Stimulated activated CD8-positive, alpha-beta memory T cell treated with anti-CD3 and anti-CD28 coated beads, Interleukin-15, amount 100 ng/mL, for 1 hour (primary cell): ENCODE measurements around the gene MBD5.
A peak's percentile ranks its signal among the peaks of the same experiment; 100 is the strongest.

Experiments
- DNase-seq: peaks from one replicate; pipeline ENCODE4 v3.0.0-alpha.2; 2020; ENCODE audit warnings: low read depth

The MBD5 gene

GRCh38 chr2:148479398-148479797, 458.5 kb downstream of the MBD5 start:
- DNase-seq: no peak

DNA sequence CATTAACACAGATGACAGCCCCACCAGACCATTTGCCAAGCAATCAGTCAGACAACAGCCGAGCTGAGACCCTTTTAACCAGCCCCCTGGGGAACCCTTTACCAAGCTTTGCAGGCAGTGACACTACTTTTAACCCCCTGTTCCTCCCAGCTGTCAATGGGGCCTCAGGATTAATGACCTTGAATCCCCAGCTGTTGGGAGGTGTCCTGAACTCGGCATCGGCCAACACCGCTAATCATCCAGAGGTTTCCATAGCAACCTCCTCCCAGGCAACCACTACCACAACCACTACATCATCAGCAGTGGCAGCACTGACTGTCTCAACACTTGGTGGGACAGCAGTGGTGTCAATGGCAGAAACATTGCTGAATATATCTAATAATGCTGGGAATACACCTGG, 462.8 kb downstream of the MBD5 start:
- no peak for DNase-seq

DNA sequence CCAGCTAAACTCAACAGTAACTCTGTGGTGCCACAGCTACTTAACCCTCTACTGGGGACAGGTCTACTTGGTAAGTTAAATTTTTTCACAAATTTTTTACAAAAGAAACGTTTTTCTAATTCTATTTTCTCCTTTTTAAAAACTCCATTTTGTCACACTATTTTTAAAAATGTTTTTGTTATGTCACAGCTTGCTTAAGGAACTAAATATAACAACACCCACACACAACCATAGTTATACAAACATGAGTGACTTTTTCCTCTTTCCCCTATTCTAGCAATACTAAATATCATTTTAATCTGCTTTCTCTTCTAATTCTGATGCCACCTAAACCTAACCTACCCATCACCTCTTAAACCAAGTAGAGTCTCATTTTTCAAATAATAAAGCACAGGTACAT, 463.2 kb downstream of the MBD5 start:
- DNase-seq: no peak

DNA sequence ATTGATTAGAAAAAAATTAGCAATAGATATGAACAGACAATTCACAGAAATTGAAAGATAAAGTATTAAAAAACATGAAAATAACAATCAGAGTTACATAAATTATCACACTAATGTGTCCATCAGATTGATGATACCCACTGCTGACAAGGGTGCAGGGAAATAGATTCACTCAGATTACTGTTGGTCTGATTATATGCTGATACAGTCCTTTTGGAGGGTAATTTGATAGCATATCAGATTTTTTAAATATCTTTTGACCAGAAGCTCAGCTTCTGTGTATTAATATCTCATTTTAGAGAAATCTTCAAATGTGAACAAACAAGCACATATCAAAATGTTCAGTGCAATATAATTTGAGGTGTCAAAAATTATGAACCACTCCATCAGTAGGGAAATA, 465.8 kb downstream of the MBD5 start:
- DNase-seq: no peak

DNA sequence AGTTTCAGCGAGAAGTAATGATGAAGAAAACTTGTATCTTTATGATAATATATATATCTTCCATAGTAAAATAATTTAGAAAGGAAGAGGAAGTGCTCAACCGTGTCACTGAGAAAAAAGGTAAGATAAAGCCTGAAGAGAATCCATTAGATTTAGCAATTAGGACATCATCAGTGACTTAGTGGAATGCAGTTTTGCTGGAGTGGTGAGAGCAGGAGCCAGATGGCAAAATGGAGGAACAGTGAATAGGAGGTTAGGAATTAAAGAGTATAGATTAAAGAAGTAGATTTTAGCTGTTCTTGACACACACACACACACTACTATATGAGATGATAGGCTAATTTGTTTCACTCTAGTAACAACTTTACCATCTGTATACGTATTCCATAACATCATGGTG, 466.5 kb downstream of the MBD5 start:
- no peak for DNase-seq

- DNase-seq: no peak
These were observed 470.0 kb downstream of the MBD5 start for GRCh38 chr2:148490840-148491439.

DNA sequence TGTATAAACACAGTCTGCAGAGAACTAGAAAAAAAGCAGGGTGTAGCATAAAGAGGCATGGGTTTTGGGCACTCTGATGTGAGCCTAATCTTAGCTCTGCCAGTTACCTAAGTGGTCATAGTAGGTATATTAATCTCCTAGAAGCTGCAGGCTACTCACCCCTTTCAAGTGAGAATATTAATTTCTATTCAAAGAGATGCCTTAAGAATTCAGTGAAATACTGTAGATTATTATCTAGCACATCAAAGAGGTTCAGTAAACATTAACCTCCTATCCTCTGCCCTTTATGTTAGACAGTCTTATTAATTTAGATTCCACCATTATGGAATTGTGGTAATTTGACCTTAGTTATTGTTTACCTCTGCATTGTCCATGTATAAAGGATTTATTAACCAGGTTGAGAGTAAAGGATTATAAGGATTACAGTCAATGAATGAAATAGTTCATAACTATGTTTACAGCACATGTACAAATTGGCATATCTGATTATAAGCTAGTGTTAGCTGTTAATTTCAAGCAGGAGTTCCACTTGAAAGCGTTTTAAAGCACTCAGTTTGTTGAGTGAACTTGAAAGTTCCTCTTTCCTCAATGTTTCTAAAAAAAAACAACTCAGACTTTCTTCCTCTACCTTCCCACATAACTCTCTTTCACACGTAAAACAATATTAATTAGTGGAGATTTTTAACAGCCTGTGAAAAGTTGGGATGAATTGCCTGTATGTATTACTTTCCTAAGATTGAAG, 473.1 kb downstream of the MBD5 start:
- DNase-seq: no peak

DNA sequence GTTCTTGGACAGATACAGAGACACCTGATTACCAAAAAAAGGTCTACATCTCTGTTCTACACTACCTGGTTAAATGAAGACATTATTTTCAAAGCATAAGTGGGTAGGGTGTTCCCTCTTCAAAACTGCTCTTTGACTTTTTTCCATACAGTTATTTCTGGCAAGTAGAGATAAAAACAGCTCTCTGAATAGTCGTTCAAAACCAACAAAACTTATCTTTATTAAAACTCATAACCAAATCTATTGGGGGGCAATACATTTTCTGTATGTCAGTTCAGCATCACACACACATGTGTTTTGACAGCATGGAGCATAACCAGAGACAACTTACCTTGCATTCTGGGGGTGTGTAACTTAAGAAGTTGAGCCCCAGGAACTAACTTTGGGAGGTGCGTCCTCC, 474.7 kb downstream of the MBD5 start:
- no peak for DNase-seq

- no peak for DNase-seq
These were observed 480.7 kb downstream of the MBD5 start for GRCh38 chr2:148501545-148501944.

GRCh38 chr2:148503516-148503915, 482.6 kb downstream of the MBD5 start:
- no peak for DNase-seq

- DNase-seq: no peak
These were observed 487.1 kb downstream of the MBD5 start for GRCh38 chr2:148507970-148508369.

DNA sequence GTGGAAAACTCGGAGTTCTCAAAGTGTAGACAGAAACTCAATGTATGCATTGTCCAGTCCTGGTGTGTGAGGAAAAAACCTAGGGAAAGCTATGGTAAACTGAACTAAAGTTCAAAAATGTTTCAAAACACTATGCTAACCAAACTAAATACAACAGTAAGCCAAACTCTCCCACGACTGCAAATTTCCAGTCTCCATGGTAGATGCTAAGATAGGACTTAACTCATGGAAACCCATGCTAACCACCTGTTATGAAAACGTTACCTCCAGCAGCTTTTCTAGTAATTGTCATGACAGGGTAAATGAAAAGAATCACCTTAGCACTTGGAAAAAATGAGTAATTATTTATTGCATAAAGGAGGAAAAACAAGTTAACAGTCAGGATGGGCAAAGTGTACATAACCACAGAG, 488.0 kb downstream of the MBD5 start:
- no peak for DNase-seq

- DNase-seq: peak; percentile 74
These were observed 488.5 kb downstream of the MBD5 start for GRCh38 chr2:148509288-148509902.

DNA sequence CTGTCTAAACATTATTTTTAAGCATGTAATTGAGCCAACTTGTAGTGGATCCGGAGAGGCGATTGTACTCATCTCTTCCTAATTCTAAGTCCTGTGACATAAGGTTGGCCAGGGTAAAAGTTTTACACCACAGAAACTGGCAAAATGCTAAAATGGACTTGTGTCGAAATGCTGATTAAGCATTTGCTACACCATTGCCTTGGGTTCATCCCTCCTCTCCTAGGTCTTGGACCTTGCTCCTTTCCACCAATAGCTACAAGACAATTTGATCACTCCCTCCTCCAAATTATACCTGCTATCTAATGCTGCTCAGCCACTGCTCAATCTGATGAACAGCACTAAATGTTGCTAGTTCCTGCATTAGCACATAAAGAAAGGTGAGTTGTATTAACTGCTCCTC, 491.0 kb downstream of the MBD5 start:
- DNase-seq: no peak

DNA sequence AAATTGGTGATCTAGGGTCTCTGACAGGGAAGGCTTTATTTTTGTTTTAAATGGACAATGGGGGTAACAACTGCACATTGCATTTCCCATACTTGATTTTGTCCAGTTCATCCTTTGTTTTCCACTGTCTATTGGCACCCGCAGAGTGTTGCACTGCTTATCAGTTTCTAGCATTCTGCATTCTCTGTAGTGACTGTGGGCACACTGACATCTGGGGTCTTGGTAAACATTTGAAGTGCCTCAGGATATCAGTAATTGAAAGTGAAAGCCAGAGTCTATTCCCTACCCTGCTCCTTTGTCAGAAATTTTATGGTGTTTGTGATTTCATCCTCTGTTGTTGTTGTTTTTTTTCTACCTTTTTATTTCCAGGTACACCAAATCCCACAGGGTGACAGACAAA, 491.6 kb downstream of the MBD5 start:
- no peak for DNase-seq

DNA sequence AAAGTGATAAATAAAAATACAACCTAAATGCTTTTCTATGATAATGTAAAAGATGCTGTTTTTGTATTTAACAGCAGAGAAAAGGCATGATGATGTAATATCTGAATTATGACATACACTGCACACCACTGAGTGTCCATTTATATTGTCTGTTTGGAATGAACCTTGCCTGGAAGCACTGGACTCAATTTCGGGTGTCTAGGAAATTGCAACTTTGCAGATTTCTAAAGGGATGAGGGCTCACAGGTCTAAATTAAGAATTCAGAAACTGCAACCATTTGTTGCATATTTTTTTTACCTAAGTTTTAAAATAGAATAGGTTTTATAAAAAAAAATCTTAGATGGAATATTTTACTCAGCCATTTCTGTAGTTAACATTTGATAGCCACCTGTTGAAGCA, 492.5 kb downstream of the MBD5 start:
- no peak for DNase-seq

- no peak for DNase-seq
These were observed 494.2 kb downstream of the MBD5 start for GRCh38 chr2:148515120-148515519.

DNA sequence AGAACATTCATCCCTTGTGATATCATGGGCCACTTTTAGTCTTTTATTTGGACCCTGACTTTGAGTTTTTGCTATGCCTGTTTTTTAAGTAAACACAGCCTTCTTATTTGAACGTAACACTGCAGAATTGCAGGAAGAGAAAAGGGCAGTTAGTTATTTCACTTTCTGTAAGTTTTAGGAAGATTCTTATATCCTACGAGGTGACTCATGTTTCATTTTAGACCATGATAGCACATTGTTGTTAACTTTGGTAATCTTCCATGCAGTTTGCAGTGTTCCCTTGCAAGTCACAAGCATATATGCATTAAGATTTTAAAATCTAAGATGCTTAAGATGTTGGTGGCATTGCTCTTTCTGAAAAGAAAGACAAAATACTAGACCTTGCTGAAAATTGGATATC, 495.1 kb downstream of the MBD5 start:
- DNase-seq: no peak

- no peak for DNase-seq
These were observed 496.4 kb downstream of the MBD5 start for GRCh38 chr2:148517296-148517695.

GRCh38 chr2:148517822-148518221, 496.9 kb downstream of the MBD5 start:
- no peak for DNase-seq

- DNase-seq: no peak
These were observed 498.1 kb downstream of the MBD5 start for GRCh38 chr2:148519013-148519412.

GRCh38 chr2:148521181-148521580, 500.3 kb downstream of the MBD5 start:
- no peak for DNase-seq

DNA sequence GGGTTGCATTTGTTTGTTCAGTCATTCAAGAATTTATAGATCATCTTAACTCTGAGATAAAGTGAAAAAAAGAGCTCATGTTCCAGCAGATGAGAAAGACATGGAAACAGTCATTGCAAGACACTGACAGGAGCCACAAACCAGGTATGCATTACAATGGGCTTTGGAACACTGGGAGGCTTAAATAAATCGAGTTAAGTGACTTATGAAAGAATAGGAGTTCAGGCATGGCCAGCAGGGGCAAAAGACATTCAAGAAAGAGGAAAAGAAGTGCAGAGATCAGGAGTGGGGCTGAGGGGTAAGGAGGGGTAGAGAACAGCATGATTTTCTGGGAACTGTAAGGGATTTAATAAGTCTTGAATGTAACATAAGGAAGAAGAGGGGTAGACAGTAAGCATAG, 502.4 kb downstream of the MBD5 start:
- DNase-seq: no peak

- no peak for DNase-seq
These were observed 503.6 kb downstream of the MBD5 start for GRCh38 chr2:148524519-148524919.
